Gastroesophageal sphincter (tissue), 3 donors: ENCODE measurements around the gene KCNIP3.

ENCODE experiments used
- POLR2AphosphoS5 ChIP-seq: sonication (generic); formaldehyde crosslinking; IDR thresholded peaks from one replicate; pipeline ENCODE4 v1.6.1; 2017; ENCODE audit warnings: antibody characterized with exemption
- TF ChIP-seq, protein P1 (sequence below), 4 experiments: fragments of 200-600 bp in 2 of 4; fragments of 450-650 bp in 2 of 4; sonication (generic) in 1 of 4; IDR thresholded peaks; one replicate each; pipeline ENCODE4 v1.5.1; 2017 to 2019; ENCODE audit warnings: antibody characterized with exemption in 4 of 4, mild to moderate bottlenecking in 2 of 4, moderate library complexity in 2 of 4

- TF ChIP-seq, protein P1, sequence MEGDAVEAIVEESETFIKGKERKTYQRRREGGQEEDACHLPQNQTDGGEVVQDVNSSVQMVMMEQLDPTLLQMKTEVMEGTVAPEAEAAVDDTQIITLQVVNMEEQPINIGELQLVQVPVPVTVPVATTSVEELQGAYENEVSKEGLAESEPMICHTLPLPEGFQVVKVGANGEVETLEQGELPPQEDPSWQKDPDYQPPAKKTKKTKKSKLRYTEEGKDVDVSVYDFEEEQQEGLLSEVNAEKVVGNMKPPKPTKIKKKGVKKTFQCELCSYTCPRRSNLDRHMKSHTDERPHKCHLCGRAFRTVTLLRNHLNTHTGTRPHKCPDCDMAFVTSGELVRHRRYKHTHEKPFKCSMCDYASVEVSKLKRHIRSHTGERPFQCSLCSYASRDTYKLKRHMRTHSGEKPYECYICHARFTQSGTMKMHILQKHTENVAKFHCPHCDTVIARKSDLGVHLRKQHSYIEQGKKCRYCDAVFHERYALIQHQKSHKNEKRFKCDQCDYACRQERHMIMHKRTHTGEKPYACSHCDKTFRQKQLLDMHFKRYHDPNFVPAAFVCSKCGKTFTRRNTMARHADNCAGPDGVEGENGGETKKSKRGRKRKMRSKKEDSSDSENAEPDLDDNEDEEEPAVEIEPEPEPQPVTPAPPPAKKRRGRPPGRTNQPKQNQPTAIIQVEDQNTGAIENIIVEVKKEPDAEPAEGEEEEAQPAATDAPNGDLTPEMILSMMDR (IDR thresholded peaks at IDR 0.05), result no peak
- TF ChIP-seq POLR2AphosphoS5, result no peak
Observed at GRCh38 chr2:95318431-95319220, 21.5 kb downstream of the KCNIP3 start.
